Endothelial cell of umbilical vein (primary cell): ENCODE measurements around the gene CAPN14. TPM values are rescaled to one million over a fixed set of nuclear protein-coding genes. Genes with fewer than 3 reads are reported as not detected.

Source experiments
- BruUV-seq: library from RNA; stranded (reverse); fragments of 400-500 nt; replicated peaks from 2 replicates; lab custom pipeline; 2021; lab: Mats Ljungman, UMichigan
- CTCF ChIA-PET: fragments of 300-600, 350-600 bp; sonication (Branson Sonifier 250); formaldehyde crosslinking; loops from one replicate; lab custom pipeline; 2021; ENCODE audit warnings: antibody characterized with exemption, inconsistent platforms; lab: Charles Lee
- POLR2A ChIA-PET: fragments of 300-600, 350-600 bp; sonication (Branson Sonifier 250); formaldehyde crosslinking; loops from one replicate; lab custom pipeline; 2021; ENCODE audit warnings: antibody characterized with exemption, inconsistent platforms; lab: Charles Lee
- DNase-seq: peaks from one replicate; pipeline ENCODE4 v3.0.0-alpha.2; 2011; ENCODE audit warnings: low read depth, low spot score
- FAIRE-seq: peaks from 2 replicates; lab custom pipeline; 2011; peaks lifted over from hg19 to GRCh38; lab: Jason Lieb, UNC
- H2AFZ ChIP-seq: 2 replicates; pipeline ENCODE4 v1.6.0; 2012; ENCODE audit warnings: low read depth, low read length, control low read depth, inconsistent platforms
- H3K27ac ChIP-seq: 2 replicates; pipeline ENCODE4 v1.5.1; 2011; ENCODE audit warnings: low read depth, mild to moderate bottlenecking, control low read depth, low read length, moderate library complexity; ENCODE audit not compliant: insufficient read depth
- H3K27me3 ChIP-seq, 2 experiments: 2 replicates each; pipeline versions ENCODE4 v1.6.0 to v1.6.1; 2011; ENCODE audit warnings: low read length in 2 of 2, mixed read lengths in 1 of 2; ENCODE audit not compliant: control insufficient read depth in 2 of 2, insufficient read depth in 2 of 2
- H3K36me3 ChIP-seq, 2 experiments: 2 replicates in 1 of 2; 3 replicates in 1 of 2; pipeline ENCODE4 v1.5.1; 2011; ENCODE audit warnings: low read length in 2 of 2, mild to moderate bottlenecking in 1 of 2, moderate library complexity in 1 of 2; ENCODE audit not compliant: control insufficient read depth in 2 of 2, insufficient read depth in 2 of 2; ENCODE audit errors: extremely low read depth in 1 of 2
- H3K4me1 ChIP-seq: 3 replicates; pipeline ENCODE4 v1.5.1; 2011; ENCODE audit warnings: mild to moderate bottlenecking, low read length; ENCODE audit not compliant: control insufficient read depth, insufficient read depth; ENCODE audit errors: extremely low read depth
- H3K4me2 ChIP-seq: 2 replicates; pipeline ENCODE4 v1.6.1; 2011; ENCODE audit warnings: low read length, control low read depth, mixed read lengths; ENCODE audit not compliant: insufficient read depth
- H3K4me3 ChIP-seq, 3 experiments: fragments of 200-600 bp in 1 of 3; sonication (generic), shearing (Covaris generic) in 1 of 3; replicated peaks in 1 of 3; 2 replicates each; pipeline ENCODE4 v1.5.1; 2011 to 2016; ENCODE audit warnings: control low read depth in 3 of 3, low read length in 3 of 3, mild to moderate bottlenecking in 2 of 3, inconsistent platforms in 1 of 3, low read depth in 1 of 3, moderate library complexity in 1 of 3; ENCODE audit not compliant: insufficient read depth in 1 of 3
- H3K79me2 ChIP-seq: 2 replicates; pipeline ENCODE4 v1.6.0; 2012; ENCODE audit warnings: low read length, inconsistent platforms; ENCODE audit not compliant: control insufficient read depth, insufficient read depth
- H3K9ac ChIP-seq: replicated peaks from 2 replicates; pipeline ENCODE3; 2011; ENCODE audit warnings: low read length, control low read depth; ENCODE audit not compliant: insufficient read depth; ENCODE audit errors: extremely low read depth
- H3K9me1 ChIP-seq: replicated peaks from 3 replicates; pipeline ENCODE4 v1.6.0; 2011; ENCODE audit warnings: mild to moderate bottlenecking, low read length; ENCODE audit not compliant: control insufficient read depth, insufficient read depth; ENCODE audit errors: extremely low read depth
- H3K9me3 ChIP-seq: replicated peaks from 2 replicates; pipeline ENCODE4 v1.5.1; 2012; ENCODE audit warnings: low read length, inconsistent platforms; ENCODE audit not compliant: control insufficient read depth, insufficient read depth
- H4K20me1 ChIP-seq: replicated peaks from 2 replicates; pipeline ENCODE3; 2011; ENCODE audit warnings: mild to moderate bottlenecking, low read length; ENCODE audit not compliant: control insufficient read depth, insufficient read depth; ENCODE audit errors: extremely low read depth
- EZH2 ChIP-seq: IDR thresholded peaks from 2 replicates; pipeline ENCODE4 v1.6.1; 2012; ENCODE audit warnings: borderline replicate concordance, low read depth, mild to moderate bottlenecking, moderate library complexity, low read length, inconsistent platforms; ENCODE audit not compliant: severe bottlenecking
- JUN ChIP-seq: IDR thresholded peaks from 2 replicates; pipeline ENCODE4 v1.6.1; 2011; ENCODE audit warnings: borderline replicate concordance, low read depth; ENCODE audit not compliant: insufficient read length, insufficient read depth
- MYC ChIP-seq: IDR thresholded peaks from one replicate; pipeline ENCODE4 v1.6.1; 2011; ENCODE audit warnings: mild to moderate bottlenecking, low read depth, low read length
- POLR2A ChIP-seq: IDR thresholded peaks from 2 replicates; pipeline ENCODE4 v1.6.1; 2012; ENCODE audit warnings: low read depth, mild to moderate bottlenecking, control low read depth, low read length
- POLR2AphosphoS5 ChIP-seq: IDR thresholded peaks from 2 replicates; pipeline ENCODE4 v1.6.1; 2012; ENCODE audit warnings: low read depth, mild to moderate bottlenecking, control low read depth, low read length, moderate library complexity; ENCODE audit not compliant: insufficient read depth
- dilution Hi-C: fragments of 300-500 bp; cut with MboI; formaldehyde crosslinking; loops from one replicate; pipeline ENCODE4 v1.15.0; 2019; ENCODE audit warnings: low sequenced_read_pairs; ENCODE audit not compliant: extremely low pct_ligation_motif_present
- intact Hi-C: fragments of 100-400 bp; cut with micrococcal nuclease; formaldehyde crosslinking; loops from one replicate; pipeline ENCODE4 v1.10.0; 2022
- polyA plus RNA-seq, 4 experiments: library from polyadenylated mRNA; depleted of rRNA in 3 of 4; stranded (reverse) in 3 of 4; unstranded in 1 of 4; fragments of >200 nt; gene quantifications; 2 replicates each; pipeline versions ENCODE4 v1.2.1 to v1.2.3, GENCODE V29; 2011 to 2012; ENCODE audit warnings: missing spikeins in 1 of 4
- total RNA-seq: library from RNA; stranded (reverse); gene quantifications from 2 replicates; pipeline ENCODE4 v1.2.3, GENCODE V29; 2021
- TF ChIP-seq, protein P1 (sequence below), 2 donors: IDR thresholded peaks; 1 replicate in 1 of 2; 2 replicates in 1 of 2; pipeline ENCODE4 v1.5.1; 2011; ENCODE audit warnings: low read length in 2 of 2, mild to moderate bottlenecking in 2 of 2, moderate library complexity in 2 of 2, control low read depth in 1 of 2, inconsistent platforms in 1 of 2, low read depth in 1 of 2; ENCODE audit not compliant: insufficient read depth in 1 of 2; ENCODE audit errors: extremely low read depth in 1 of 2

Gene CAPN14
- total and polyA plus RNA-seq, 2 donors (not counting 3 experiments of a cell fraction or from before 2014, with no cell fraction given) = 0.01 to 0.15 TPM

DNA sequence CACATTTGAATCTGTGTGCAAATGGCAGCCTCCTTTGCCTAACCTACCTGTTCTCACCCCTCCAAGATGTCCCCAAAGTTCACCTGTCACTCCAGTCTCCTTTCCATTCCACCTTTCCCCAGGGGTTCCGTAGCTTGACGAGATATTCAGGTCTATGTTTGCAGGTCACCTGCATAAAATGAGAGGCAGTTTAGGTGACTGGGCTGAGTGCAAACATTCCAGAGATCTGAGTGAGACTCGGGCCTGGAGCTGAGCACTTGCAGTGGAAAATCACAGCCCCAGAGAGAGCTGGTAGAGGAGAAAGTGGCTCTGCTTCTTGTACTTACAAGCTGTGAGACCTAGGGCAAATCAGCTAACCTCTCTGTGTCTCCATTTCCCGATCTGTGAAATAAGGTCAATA, 20.1 kb downstream of the CAPN14 start:
- TF ChIP-seq MYC = no peak
- no peak for TF ChIP-seq POLR2A
- TF ChIP-seq, protein P1, sequence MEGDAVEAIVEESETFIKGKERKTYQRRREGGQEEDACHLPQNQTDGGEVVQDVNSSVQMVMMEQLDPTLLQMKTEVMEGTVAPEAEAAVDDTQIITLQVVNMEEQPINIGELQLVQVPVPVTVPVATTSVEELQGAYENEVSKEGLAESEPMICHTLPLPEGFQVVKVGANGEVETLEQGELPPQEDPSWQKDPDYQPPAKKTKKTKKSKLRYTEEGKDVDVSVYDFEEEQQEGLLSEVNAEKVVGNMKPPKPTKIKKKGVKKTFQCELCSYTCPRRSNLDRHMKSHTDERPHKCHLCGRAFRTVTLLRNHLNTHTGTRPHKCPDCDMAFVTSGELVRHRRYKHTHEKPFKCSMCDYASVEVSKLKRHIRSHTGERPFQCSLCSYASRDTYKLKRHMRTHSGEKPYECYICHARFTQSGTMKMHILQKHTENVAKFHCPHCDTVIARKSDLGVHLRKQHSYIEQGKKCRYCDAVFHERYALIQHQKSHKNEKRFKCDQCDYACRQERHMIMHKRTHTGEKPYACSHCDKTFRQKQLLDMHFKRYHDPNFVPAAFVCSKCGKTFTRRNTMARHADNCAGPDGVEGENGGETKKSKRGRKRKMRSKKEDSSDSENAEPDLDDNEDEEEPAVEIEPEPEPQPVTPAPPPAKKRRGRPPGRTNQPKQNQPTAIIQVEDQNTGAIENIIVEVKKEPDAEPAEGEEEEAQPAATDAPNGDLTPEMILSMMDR (IDR thresholded peaks at IDR 0.05; ENCODE audit: extremely low read depth in 1 of 2, insufficient read depth in 1 of 2, low read depth in 1 of 2, low read length in 2 of 2) = no peak
- Histone ChIP-seq H3K4me2 (no peak overlapping the region), H4K20me1 (no peaks in the 10 kb centered on the region), H3K4me3 (no peak overlapping the region), H3K4me1 (no peaks in the 10 kb centered on the region), H3K27ac (no peak overlapping the region), H3K9me3 (no peaks in the 10 kb centered on the region), H3K27me3 (no peaks in the 10 kb centered on the region), H3K9ac (no peak overlapping the region), H3K36me3 (no peaks in the 10 kb centered on the region), H3K9me1 (no peaks in the 10 kb centered on the region), H2AFZ (no peak overlapping the region), H3K79me2 (no peaks in the 10 kb centered on the region)
- ChIA-PET CTCF (no interaction called here), POLR2A (no interaction called here)
- FAIRE-seq (no peak), DNase-seq (no peak)
- dilution Hi-C loops = no loop called here
- intact Hi-C loops = no loop called here
- BruUV-seq = no TSS peak

DNA sequence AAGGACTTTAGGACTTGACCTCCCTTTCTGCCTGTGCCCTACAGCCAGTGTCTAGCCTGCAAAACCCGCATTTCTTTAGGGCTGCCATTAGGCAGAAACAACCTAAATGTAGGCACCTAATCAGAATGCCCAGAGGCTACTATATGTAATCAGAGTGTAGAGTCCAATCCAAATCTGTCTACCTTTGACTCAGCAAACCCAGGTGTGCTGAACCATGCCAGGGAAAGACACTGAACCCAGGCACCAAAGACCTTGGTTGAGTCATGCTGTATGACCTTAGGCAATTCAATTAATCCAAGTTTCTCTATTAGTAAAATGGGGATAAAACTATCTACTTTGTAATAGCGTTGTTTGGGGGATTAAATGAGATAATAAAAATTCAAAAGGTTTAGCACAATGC, 20.7 kb downstream of the CAPN14 start:
- no peak for DNase-seq
- CTCF ChIA-PET = no interaction called here
- no TSS peak for BruUV-seq

More for the DNA sequence above, 20.7 kb downstream of the CAPN14 start:
- Histone ChIP-seq H3K4me2 (no peak overlapping the region), H3K27ac (no peak overlapping the region), H3K4me3 (no peak overlapping the region), H3K9me3 (no peaks in the 10 kb centered on the region), H3K9me1 (no peaks in the 10 kb centered on the region), H4K20me1 (no peaks in the 10 kb centered on the region), H3K4me1 (no peaks in the 10 kb centered on the region), H3K9ac (no peak overlapping the region), H3K27me3 (no peaks in the 10 kb centered on the region), H3K79me2 (no peaks in the 10 kb centered on the region), H3K36me3 (no peaks in the 10 kb centered on the region), H2AFZ (no peak overlapping the region)
- dilution Hi-C loops = no loop called here
- POLR2A ChIA-PET = no interaction called here
- TF ChIP-seq POLR2AphosphoS5 (no peak), JUN (no peak), POLR2A (no peak), EZH2 (no peak)
- intact Hi-C loops = no loop called here
- no peak for FAIRE-seq
